ENCODE measurements around the gene CLRN2. TPM values are rescaled to one million over a fixed set of nuclear protein-coding genes. Genes with fewer than 3 reads are reported as not detected.
"Not testable (repeated sequence)": the region's sequence is repeated elsewhere in the genome, so short reads cannot be mapped to it uniquely, and the experiment has no call there.

The CLRN2 gene
- total RNA-seq, 1 experiment from 2014 or later = not detected

DNA sequence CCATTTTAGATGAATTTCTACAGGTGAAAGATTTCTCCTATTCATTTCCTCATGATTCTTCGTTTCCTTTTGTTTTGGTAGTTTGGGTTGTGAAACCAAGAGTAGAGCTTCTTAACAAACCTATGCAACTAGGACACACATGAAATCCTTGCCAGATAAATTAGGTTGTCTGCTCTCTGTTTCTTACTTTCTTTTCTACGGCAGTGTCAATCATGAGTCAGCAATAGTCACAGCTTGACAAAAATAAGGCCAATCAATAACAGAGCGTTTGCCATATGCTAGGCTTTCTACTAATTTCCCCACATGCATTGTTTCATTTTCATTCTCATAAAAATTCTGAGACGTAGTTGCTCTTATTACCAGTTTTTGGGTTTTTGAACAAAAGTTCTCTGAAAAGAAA lies 20.3 kb downstream of the CLRN2 start:
- H3K4me1 ChIP-seq (ENCODE audit: control insufficient read depth, insufficient read depth, low read length) = no peaks in the 10 kb centered on the region
- no peaks in the 10 kb centered on the region for H3K27me3 ChIP-seq (ENCODE audit: control insufficient read depth, insufficient read depth, low read length)
- no TSS peak for BruUV-seq (replicated peaks)
- POLR2A ChIA-PET = interaction anchor here (0.6 kb wide), 1 partner anchor 242 kb away, joined by 6 read pairs; no protein-coding TSS in a partner anchor
- intact Hi-C loops (cut with micrococcal nuclease; ENCODE audit: unreplicated experiment) = no loop called here
- no peak for DNase-seq (ENCODE audit: low read depth, low spot score)
- H3K4me3 ChIP-seq (ENCODE audit: low read depth in 2 of 2, low read length in 2 of 2) = no peak overlapping the region
- no peak overlapping the region for H3K27ac ChIP-seq (ENCODE audit: low read length)
- CTCF ChIA-PET = interaction anchor here (0.6 kb wide), 2 partner anchors 14 to 51 kb away, joined by 3 to 4 read pairs; no protein-coding TSS in a partner anchor
- no peak for ATAC-seq
- no peaks in the 10 kb centered on the region for H3K36me3 ChIP-seq (ENCODE audit: control insufficient read depth, insufficient read depth, low read length)
- no peaks in the 10 kb centered on the region for H3K9me3 ChIP-seq (ENCODE audit: control insufficient read depth, insufficient read depth, low read depth, low read length)
- TF ChIP-seq, protein P1, sequence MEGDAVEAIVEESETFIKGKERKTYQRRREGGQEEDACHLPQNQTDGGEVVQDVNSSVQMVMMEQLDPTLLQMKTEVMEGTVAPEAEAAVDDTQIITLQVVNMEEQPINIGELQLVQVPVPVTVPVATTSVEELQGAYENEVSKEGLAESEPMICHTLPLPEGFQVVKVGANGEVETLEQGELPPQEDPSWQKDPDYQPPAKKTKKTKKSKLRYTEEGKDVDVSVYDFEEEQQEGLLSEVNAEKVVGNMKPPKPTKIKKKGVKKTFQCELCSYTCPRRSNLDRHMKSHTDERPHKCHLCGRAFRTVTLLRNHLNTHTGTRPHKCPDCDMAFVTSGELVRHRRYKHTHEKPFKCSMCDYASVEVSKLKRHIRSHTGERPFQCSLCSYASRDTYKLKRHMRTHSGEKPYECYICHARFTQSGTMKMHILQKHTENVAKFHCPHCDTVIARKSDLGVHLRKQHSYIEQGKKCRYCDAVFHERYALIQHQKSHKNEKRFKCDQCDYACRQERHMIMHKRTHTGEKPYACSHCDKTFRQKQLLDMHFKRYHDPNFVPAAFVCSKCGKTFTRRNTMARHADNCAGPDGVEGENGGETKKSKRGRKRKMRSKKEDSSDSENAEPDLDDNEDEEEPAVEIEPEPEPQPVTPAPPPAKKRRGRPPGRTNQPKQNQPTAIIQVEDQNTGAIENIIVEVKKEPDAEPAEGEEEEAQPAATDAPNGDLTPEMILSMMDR (IDR thresholded peaks at IDR 0.05) = no peak
- no peak for TF ChIP-seq SIN3A (IDR thresholded peaks at IDR 0.05; ENCODE audit: borderline replicate concordance, insufficient read depth, low read depth, low read length)
- in situ Hi-C loops (cut with HindIII; ENCODE audit: low pct_unique_long_range_greater_than_20kb, low sequenced_read_pairs) = no loop called here

DNA sequence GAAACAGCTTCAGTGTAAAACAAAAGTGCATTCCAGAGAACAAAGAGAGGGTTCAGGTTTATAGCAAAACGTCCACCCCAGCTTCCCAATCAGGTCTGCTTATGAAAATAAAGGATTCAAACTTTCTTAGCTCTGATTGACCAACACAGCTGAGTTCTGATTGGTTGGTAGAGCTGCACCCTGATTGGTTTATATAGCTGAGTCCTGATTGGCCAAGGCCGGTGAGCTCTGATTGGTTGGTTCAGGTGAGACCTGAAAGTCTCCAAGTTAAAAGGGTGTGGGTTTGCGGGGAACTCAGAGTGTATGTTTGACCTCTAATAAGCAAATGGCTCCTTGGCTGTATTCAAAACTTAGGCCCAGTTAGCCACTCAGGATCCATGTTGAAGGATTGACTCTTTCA lies 20.9 kb downstream of the CLRN2 start:
- POLR2A ChIA-PET = no interaction called here
- no TSS peak for BruUV-seq (replicated peaks)
- H3K9me3 ChIP-seq (ENCODE audit: control insufficient read depth, insufficient read depth, low read depth, low read length) = no peaks in the 10 kb centered on the region
- no peak for DNase-seq (ENCODE audit: low read depth, low spot score)
- TF ChIP-seq SIN3A (IDR thresholded peaks at IDR 0.05; ENCODE audit: borderline replicate concordance, insufficient read depth, low read depth, low read length) (no peak), TCF7L2 (IDR thresholded peaks at IDR 0.05; ENCODE audit: low read depth, low read length) (no peak), POLR2AphosphoS5 (IDR thresholded peaks at IDR 0.05; ENCODE audit: low read depth, low read length) (no peak)
- TF ChIP-seq, protein P1 (IDR thresholded peaks at IDR 0.05) = no peak
- TF ChIP-seq, protein P2, sequence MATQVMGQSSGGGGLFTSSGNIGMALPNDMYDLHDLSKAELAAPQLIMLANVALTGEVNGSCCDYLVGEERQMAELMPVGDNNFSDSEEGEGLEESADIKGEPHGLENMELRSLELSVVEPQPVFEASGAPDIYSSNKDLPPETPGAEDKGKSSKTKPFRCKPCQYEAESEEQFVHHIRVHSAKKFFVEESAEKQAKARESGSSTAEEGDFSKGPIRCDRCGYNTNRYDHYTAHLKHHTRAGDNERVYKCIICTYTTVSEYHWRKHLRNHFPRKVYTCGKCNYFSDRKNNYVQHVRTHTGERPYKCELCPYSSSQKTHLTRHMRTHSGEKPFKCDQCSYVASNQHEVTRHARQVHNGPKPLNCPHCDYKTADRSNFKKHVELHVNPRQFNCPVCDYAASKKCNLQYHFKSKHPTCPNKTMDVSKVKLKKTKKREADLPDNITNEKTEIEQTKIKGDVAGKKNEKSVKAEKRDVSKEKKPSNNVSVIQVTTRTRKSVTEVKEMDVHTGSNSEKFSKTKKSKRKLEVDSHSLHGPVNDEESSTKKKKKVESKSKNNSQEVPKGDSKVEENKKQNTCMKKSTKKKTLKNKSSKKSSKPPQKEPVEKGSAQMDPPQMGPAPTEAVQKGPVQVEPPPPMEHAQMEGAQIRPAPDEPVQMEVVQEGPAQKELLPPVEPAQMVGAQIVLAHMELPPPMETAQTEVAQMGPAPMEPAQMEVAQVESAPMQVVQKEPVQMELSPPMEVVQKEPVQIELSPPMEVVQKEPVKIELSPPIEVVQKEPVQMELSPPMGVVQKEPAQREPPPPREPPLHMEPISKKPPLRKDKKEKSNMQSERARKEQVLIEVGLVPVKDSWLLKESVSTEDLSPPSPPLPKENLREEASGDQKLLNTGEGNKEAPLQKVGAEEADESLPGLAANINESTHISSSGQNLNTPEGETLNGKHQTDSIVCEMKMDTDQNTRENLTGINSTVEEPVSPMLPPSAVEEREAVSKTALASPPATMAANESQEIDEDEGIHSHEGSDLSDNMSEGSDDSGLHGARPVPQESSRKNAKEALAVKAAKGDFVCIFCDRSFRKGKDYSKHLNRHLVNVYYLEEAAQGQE (IDR thresholded peaks at IDR 0.05; ENCODE audit: insufficient read depth in 1 of 2, low read depth in 2 of 2, low read length in 1 of 2) = no peak
- H3K36me3 ChIP-seq (ENCODE audit: control insufficient read depth, insufficient read depth, low read length) = no peaks in the 10 kb centered on the region
- H3K4me3 ChIP-seq (ENCODE audit: low read depth in 2 of 2, low read length in 2 of 2) = no peak overlapping the region
- intact Hi-C loops (cut with micrococcal nuclease; ENCODE audit: unreplicated experiment) (no loop called here), in situ Hi-C loops (cut with HindIII; ENCODE audit: low pct_unique_long_range_greater_than_20kb, low sequenced_read_pairs) (no loop called here)
- no peaks in the 10 kb centered on the region for H3K4me1 ChIP-seq (ENCODE audit: control insufficient read depth, insufficient read depth, low read length)
- no peak overlapping the region for H3K27ac ChIP-seq (ENCODE audit: low read length)
- no peak for ATAC-seq
- no peaks in the 10 kb centered on the region for H3K27me3 ChIP-seq (ENCODE audit: control insufficient read depth, insufficient read depth, low read length)
- CTCF ChIA-PET = no interaction called here

DNA sequence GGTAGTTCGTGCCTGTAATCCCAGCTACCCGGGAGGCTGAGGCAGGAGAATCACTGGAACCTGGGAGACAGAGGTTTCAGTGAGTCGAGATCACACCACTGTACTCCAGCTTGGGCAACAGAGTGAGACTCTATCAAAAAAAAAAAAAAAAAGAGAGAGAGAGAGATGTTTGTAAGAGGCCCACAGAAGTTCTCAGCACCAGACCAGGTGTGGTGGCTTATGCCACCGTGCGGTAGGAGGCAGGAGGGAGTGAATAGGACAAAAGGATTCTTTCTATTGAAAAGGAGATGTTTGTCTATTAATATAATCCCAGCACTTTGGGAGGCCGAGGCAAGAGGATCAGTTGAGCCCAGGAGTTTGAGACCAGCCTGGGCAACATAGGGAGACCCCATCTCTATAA lies 22.1 kb downstream of the CLRN2 start:
- H3K27ac ChIP-seq (ENCODE audit: low read length); in situ Hi-C loops (cut with HindIII; ENCODE audit: low pct_unique_long_range_greater_than_20kb, low sequenced_read_pairs); H3K36me3 ChIP-seq (ENCODE audit: control insufficient read depth, insufficient read depth, low read length); POLR2A ChIA-PET; ATAC-seq; H3K4me1 ChIP-seq (ENCODE audit: control insufficient read depth, insufficient read depth, low read length); intact Hi-C loops (cut with micrococcal nuclease; ENCODE audit: unreplicated experiment); DNase-seq (ENCODE audit: low read depth, low spot score); BruUV-seq (replicated peaks); H3K9me3 ChIP-seq (ENCODE audit: control insufficient read depth, insufficient read depth, low read depth, low read length); H3K27me3 ChIP-seq (ENCODE audit: control insufficient read depth, insufficient read depth, low read length); H3K4me3 ChIP-seq (ENCODE audit: low read depth in 2 of 2, low read length in 2 of 2); CTCF ChIA-PET: not testable (repeated sequence)
